ENCODE data around the gene HS6ST3. TPM values are rescaled to one million over a fixed set of nuclear protein-coding genes. Genes with fewer than 3 reads are reported as not detected.

The HS6ST3 gene
- total RNA-seq, 1 donor from 2014 or later: 4.7 TPM

GRCh38 chr13:96646101-96646500 is 556.2 kb downstream of the HS6ST3 start:
- H3K27me3 Mint-ChIP-seq: no peaks in the 10 kb centered on the region
- no peaks in the 10 kb centered on the region for H3K4me1 Mint-ChIP-seq (ENCODE audit: unreplicated experiment)
- TF ChIP-seq CTCF (conservative IDR thresholded peaks at IDR 0.05): no peak
- no peak for DNase-seq (ENCODE audit: extremely low spot score, unreplicated experiment)
- no peak overlapping the region for H3K27ac Mint-ChIP-seq
- no peaks in the 10 kb centered on the region for H3K36me3 Mint-ChIP-seq
- H3K9me3 Mint-ChIP-seq: no peaks in the 10 kb centered on the region
- H3K4me3 Mint-ChIP-seq: no peak overlapping the region

- TF ChIP-seq CTCF (conservative IDR thresholded peaks at IDR 0.05): no peak
- Mint-ChIP-seq H3K27ac (no peak overlapping the region), H3K36me3 (no peaks in the 10 kb centered on the region), H3K4me1 (ENCODE audit: unreplicated experiment) (no peaks in the 10 kb centered on the region), H3K9me3 (no peaks in the 10 kb centered on the region), H3K4me3 (no peak overlapping the region), H3K27me3 (no peaks in the 10 kb centered on the region)
- no peak for DNase-seq (ENCODE audit: extremely low spot score, unreplicated experiment)
Measured at GRCh38 chr13:96646515-96647211, 556.8 kb downstream of the HS6ST3 start.

GRCh38 chr13:96650301-96650886 is 560.5 kb downstream of the HS6ST3 start:
- H3K9me3 Mint-ChIP-seq: no peaks in the 10 kb centered on the region
- H3K4me1 Mint-ChIP-seq (ENCODE audit: unreplicated experiment): no peaks in the 10 kb centered on the region
- TF ChIP-seq CTCF (conservative IDR thresholded peaks at IDR 0.05): peak; percentile 25
- no peaks in the 10 kb centered on the region for H3K36me3 Mint-ChIP-seq
- no peak overlapping the region for H3K4me3 Mint-ChIP-seq
- no peak for DNase-seq (ENCODE audit: extremely low spot score, unreplicated experiment)
- H3K27ac Mint-ChIP-seq: no peak overlapping the region
- no peaks in the 10 kb centered on the region for H3K27me3 Mint-ChIP-seq

GRCh38 chr13:96651598-96651997 is 561.7 kb downstream of the HS6ST3 start:
- Mint-ChIP-seq H3K4me1 (ENCODE audit: unreplicated experiment) (no peaks in the 10 kb centered on the region), H3K27me3 (no peaks in the 10 kb centered on the region), H3K9me3 (no peaks in the 10 kb centered on the region), H3K27ac (no peak overlapping the region), H3K4me3 (no peak overlapping the region), H3K36me3 (no peaks in the 10 kb centered on the region)
- no peak for TF ChIP-seq CTCF (conservative IDR thresholded peaks at IDR 0.05)
- no peak for DNase-seq (ENCODE audit: extremely low spot score, unreplicated experiment)

- H3K36me3 Mint-ChIP-seq: no peaks in the 10 kb centered on the region
Measured at GRCh38 chr13:96652506-96652905, 562.6 kb downstream of the HS6ST3 start.

More at GRCh38 chr13:96652506-96652905, 562.6 kb downstream of the HS6ST3 start:
- DNase-seq (ENCODE audit: extremely low spot score, unreplicated experiment): no peak
- Mint-ChIP-seq H3K27ac (no peak overlapping the region), H3K9me3 (no peaks in the 10 kb centered on the region), H3K4me3 (no peak overlapping the region), H3K27me3 (no peaks in the 10 kb centered on the region), H3K4me1 (ENCODE audit: unreplicated experiment) (no peaks in the 10 kb centered on the region)
- TF ChIP-seq CTCF (conservative IDR thresholded peaks at IDR 0.05): no peak
